Body of pancreas (tissue), 4 donors: ENCODE measurements around the gene ASB10. TPM values are rescaled to one million over a fixed set of nuclear protein-coding genes. Genes with fewer than 3 reads are reported as not detected.

Experiments
- ATAC-seq: fragments of 150-250 bp; one replicate; pipeline ENCODE4 v1.9.1; 2016
- DNase-seq, 4 donors: peaks; one replicate each; pipeline ENCODE4 v3.0.0-alpha.2; 2019
- H3K27ac ChIP-seq, 4 donors: fragments of 200-600 bp; sonication (generic); 1 replicate in 3 of 4; 2 replicates in 1 of 4; pipeline versions ENCODE4 v1.5.1 to v1.6.1; 2016 to 2019; ENCODE audit warnings: mild to moderate bottlenecking in 1 of 4, mixed read lengths in 1 of 4, moderate library complexity in 1 of 4
- H3K27me3 ChIP-seq, 2 donors: fragments of 200-600 bp; sonication (generic); one replicate each; pipeline ENCODE4 v1.6.0; 2016; ENCODE audit warnings: mild to moderate bottlenecking in 1 of 2
- H3K36me3 ChIP-seq, 2 donors: fragments of 200-600 bp; sonication (generic); replicated peaks in 1 of 2; 2 replicates each; pipeline ENCODE4 v1.5.1; 2016; ENCODE audit warnings: low read depth in 2 of 2; ENCODE audit not compliant: insufficient read depth in 1 of 2
- H3K4me1 ChIP-seq: fragments of 200-600 bp; sonication (generic); one replicate; pipeline ENCODE4 v1.6.0; 2016
- H3K4me3 ChIP-seq, 2 donors: fragments of 200-600 bp; sonication (generic); 1 replicate in 1 of 2; 2 replicates in 1 of 2; pipeline ENCODE4 v1.5.1; 2016 to 2019
- H3K9me3 ChIP-seq, 3 donors: fragments of 200-600 bp; sonication (generic); 1 replicate in 2 of 3; 2 replicates in 1 of 3; pipeline ENCODE4 v1.5.1; 2016
- POLR2A ChIP-seq, 3 donors: fragments of 450-650 bp; IDR thresholded peaks; one replicate each; pipeline ENCODE4 v1.6.1; 2016; ENCODE audit warnings: antibody characterized with exemption in 3 of 3, mild to moderate bottlenecking in 2 of 3
- WGBS, 2 donors: methylation state at CpG; one replicate each; pipeline ENCODE4 v1.1.5; 2017; 5-methylcytosine and 5-hydroxymethylcytosine counted together
- intact Hi-C: fragments of 100-400 bp; cut with DNase I; formaldehyde crosslinking; loops from one replicate; pipeline ENCODE4 v1.15.1; 2023
- total RNA-seq, 2 donors: library from RNA; depleted of rRNA; stranded (reverse); fragments of >200 nt; gene quantifications; one replicate each; pipeline ENCODE4 v1.1.0, GENCODE V29; 2016
- TF ChIP-seq, protein P1 (sequence below), 7 experiments: fragments of 450-650 bp in 4 of 7; fragments of 200-600 bp in 3 of 7; sonication (generic) in 3 of 7; IDR thresholded peaks; one replicate each; pipeline ENCODE4 v1.5.1; 2016 to 2019; ENCODE audit warnings: antibody characterized with exemption in 7 of 7

The ASB10 gene, protein sequence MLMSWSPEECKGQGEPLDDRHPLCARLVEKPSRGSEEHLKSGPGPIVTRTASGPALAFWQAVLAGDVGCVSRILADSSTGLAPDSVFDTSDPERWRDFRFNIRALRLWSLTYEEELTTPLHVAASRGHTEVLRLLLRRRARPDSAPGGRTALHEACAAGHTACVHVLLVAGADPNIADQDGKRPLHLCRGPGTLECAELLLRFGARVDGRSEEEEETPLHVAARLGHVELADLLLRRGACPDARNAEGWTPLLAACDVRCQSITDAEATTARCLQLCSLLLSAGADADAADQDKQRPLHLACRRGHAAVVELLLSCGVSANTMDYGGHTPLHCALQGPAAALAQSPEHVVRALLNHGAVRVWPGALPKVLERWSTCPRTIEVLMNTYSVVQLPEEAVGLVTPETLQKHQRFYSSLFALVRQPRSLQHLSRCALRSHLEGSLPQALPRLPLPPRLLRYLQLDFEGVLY
- total RNA-seq = not detected

DNA sequence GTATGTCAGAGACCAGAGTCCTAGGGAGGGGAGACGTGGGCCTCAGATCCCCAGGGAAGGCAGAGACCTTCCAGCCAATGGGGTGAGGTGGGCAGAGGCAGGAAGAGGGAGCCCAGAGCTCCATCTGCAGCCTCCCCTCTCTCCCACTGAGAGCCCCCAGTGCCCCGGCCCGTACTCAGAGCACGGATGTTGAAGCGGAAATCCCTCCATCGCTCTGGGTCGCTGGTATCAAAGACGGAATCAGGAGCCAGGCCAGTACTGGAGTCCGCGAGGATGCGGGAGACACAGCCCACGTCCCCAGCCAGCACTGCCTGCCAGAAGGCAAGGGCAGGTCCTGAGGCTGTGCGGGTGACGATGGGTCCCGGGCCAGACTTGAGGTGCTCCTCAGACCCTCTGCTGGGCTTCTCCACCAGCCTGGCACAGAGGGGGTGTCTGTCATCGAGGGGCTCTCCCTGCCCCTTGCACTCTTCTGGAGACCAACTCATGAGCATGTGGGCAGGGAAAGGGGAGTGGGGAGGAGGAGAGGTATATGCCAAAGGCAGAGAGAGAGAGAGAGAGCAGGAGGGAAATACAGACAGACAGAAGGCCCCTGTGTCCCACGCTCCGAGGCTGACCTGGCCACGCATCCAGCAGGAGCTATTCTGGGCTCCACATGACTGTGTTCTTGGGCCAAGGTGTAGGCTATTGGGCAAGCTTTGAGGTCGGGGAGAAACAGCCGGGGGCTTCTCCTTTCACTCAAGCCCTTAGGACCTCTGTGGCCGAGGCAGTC, at the start of gene ASB10:
ASB10 (minus strand) TSS at position 611 of the 769 bp plus-strand sequence; CDS start at position 491, 120 bp downstream.
- WGBS, 2 donors = 74 to 75% methylated on average over 7 to 22 of the region's 22 CpGs
- no peak for DNase-seq
- no peak for ATAC-seq
- TF ChIP-seq, protein P1, sequence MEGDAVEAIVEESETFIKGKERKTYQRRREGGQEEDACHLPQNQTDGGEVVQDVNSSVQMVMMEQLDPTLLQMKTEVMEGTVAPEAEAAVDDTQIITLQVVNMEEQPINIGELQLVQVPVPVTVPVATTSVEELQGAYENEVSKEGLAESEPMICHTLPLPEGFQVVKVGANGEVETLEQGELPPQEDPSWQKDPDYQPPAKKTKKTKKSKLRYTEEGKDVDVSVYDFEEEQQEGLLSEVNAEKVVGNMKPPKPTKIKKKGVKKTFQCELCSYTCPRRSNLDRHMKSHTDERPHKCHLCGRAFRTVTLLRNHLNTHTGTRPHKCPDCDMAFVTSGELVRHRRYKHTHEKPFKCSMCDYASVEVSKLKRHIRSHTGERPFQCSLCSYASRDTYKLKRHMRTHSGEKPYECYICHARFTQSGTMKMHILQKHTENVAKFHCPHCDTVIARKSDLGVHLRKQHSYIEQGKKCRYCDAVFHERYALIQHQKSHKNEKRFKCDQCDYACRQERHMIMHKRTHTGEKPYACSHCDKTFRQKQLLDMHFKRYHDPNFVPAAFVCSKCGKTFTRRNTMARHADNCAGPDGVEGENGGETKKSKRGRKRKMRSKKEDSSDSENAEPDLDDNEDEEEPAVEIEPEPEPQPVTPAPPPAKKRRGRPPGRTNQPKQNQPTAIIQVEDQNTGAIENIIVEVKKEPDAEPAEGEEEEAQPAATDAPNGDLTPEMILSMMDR (IDR thresholded peaks at IDR 0.05) = no peak
- H3K36me3 ChIP-seq = no peaks in the 10 kb centered on the region
- no peaks in the 10 kb centered on the region for H3K27me3 ChIP-seq
- H3K9me3 ChIP-seq = no peaks in the 10 kb centered on the region
- no peak within 1 kb of the TSS for H3K4me3 ChIP-seq
- intact Hi-C loops = no loop called here
- H3K27ac ChIP-seq = no peak within 1 kb of the TSS
- no peaks in the 10 kb centered on the region for H3K4me1 ChIP-seq

DNA sequence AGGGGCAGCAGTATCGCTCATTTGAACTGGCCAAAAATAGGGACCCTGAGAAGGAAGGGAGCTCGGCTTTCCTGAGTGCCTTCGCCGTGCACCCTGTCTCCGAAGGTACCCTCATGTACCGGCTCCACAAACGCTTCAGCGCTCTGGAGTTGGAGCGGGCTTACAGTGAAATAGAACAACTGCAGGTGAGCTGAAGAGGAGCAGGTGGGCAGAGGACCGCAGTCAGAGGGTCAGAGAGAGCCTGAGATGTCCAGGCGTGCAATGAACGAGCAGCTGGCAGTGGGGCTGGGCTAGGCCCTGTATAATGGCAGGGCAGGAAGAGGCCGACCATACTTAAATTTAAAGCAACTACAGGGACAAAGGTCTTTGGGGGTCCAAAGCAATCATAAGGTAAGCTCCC, 49.4 kb upstream of the ASB10 start:
- WGBS, 2 donors = 84 to 89% methylated on average over 13 of the region's 13 CpGs
- TF ChIP-seq POLR2A (IDR thresholded peaks at IDR 0.05) = no peak
- TF ChIP-seq, protein P1 (IDR thresholded peaks at IDR 0.05) = no peak
- peaks cover 0 to 17% of the 10 kb centered on the region in 2 donors for H3K36me3 ChIP-seq
- no peak overlapping the region for H3K27ac ChIP-seq
- no peak for ATAC-seq
- intact Hi-C loops = no loop called here
- H3K9me3 ChIP-seq = no peaks in the 10 kb centered on the region
- peaks cover 21% of the 10 kb centered on the region for H3K4me1 ChIP-seq
- H3K27me3 ChIP-seq = no peaks in the 10 kb centered on the region
- no peak overlapping the region for H3K4me3 ChIP-seq
- no peak for DNase-seq

DNA sequence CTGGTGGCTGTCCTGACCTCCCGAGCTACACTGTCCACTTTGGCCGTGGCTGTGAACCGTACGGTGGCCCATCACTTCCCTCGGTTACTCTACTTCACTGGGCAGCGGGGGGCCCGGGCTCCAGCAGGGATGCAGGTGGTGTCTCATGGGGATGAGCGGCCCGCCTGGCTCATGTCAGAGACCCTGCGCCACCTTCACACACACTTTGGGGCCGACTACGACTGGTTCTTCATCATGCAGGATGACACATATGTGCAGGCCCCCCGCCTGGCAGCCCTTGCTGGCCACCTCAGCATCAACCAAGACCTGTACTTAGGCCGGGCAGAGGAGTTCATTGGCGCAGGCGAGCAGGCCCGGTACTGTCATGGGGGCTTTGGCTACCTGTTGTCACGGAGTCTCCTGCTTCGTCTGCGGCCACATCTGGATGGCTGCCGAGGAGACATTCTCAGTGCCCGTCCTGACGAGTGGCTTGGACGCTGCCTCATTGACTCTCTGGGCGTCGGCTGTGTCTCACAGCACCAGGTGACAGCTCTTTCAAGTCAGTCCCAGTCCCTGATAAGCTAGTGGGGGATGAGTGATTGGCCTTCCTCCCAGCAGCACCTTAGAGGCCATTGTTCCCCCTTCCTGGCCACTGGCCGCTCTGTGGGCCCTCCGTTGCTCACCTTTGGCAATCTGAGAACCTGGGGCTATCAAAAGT, 48.2 kb upstream of the ASB10 start:
- H3K27me3 ChIP-seq = no peaks in the 10 kb centered on the region
- H3K27ac ChIP-seq = no peak overlapping the region
- 85 to 92% methylated on average over 5 to 26 of the region's 28 CpGs for WGBS, 2 donors
- H3K4me1 ChIP-seq = peaks cover 21% of the 10 kb centered on the region
- no peaks in the 10 kb centered on the region for H3K9me3 ChIP-seq
- peaks cover 0 to 17% of the 10 kb centered on the region in 2 donors for H3K36me3 ChIP-seq
- DNase-seq (no peak), ATAC-seq (no peak)
- no peak for TF ChIP-seq POLR2A (IDR thresholded peaks at IDR 0.05)
- TF ChIP-seq, protein P1 (IDR thresholded peaks at IDR 0.05) = no peak
- H3K4me3 ChIP-seq = no peak overlapping the region
- intact Hi-C loops = no loop called here

DNA sequence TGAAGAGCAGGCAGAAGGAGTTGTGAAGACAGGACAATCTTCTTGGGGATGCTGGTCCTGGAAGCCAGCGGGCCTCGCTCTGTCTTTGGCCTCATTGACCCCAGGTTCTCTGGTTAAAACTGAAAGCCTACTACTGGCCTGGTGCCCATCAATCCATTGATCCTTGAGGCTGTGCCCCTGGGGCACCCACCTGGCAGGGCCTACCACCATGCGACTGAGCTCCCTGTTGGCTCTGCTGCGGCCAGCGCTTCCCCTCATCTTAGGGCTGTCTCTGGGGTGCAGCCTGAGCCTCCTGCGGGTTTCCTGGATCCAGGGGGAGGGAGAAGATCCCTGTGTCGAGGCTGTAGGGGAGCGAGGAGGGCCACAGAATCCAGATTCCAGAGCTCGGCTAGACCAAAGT, 46.8 kb upstream of the ASB10 start:
- 44 to 60% methylated on average over 9 of the region's 9 CpGs for WGBS, 2 donors

More for the DNA sequence above, 46.8 kb upstream of the ASB10 start:
- ATAC-seq (no peak), DNase-seq (no peak)
- H3K4me3 ChIP-seq = no peak overlapping the region
- no peak overlapping the region for H3K27ac ChIP-seq
- no peaks in the 10 kb centered on the region for H3K27me3 ChIP-seq
- H3K9me3 ChIP-seq = no peaks in the 10 kb centered on the region
- H3K36me3 ChIP-seq = peaks cover 0 to 11% of the 10 kb centered on the region in 2 donors
- TF ChIP-seq, protein P1 (IDR thresholded peaks at IDR 0.05) = no peak
- TF ChIP-seq POLR2A (IDR thresholded peaks at IDR 0.05) = no peak
- intact Hi-C loops = no loop called here
- peaks cover 21% of the 10 kb centered on the region for H3K4me1 ChIP-seq
